GM18505 (cell line): ENCODE measurements around the gene MSL2.
A peak's percentile ranks its signal among the peaks of the same experiment; 100 is the strongest.
"Not testable (repeated sequence)": the region's sequence is repeated elsewhere in the genome, so short reads cannot be mapped to it uniquely, and the experiment has no call there.

ENCODE experiments used
- ATAC-seq: cut with Tn5 transposase; IDR thresholded peaks from one replicate; pipeline ENCODE4 v1.9.1; 2021; ENCODE audit not compliant: unreplicated experiment
- POLR2A ChIP-seq: IDR thresholded peaks from 4 replicates; pipeline ENCODE4 v1.6.1; 2011; ENCODE audit warnings: borderline replicate concordance; ENCODE audit not compliant: insufficient read depth, insufficient read length; ENCODE audit errors: extremely low read depth

The MSL2 gene

DNA sequence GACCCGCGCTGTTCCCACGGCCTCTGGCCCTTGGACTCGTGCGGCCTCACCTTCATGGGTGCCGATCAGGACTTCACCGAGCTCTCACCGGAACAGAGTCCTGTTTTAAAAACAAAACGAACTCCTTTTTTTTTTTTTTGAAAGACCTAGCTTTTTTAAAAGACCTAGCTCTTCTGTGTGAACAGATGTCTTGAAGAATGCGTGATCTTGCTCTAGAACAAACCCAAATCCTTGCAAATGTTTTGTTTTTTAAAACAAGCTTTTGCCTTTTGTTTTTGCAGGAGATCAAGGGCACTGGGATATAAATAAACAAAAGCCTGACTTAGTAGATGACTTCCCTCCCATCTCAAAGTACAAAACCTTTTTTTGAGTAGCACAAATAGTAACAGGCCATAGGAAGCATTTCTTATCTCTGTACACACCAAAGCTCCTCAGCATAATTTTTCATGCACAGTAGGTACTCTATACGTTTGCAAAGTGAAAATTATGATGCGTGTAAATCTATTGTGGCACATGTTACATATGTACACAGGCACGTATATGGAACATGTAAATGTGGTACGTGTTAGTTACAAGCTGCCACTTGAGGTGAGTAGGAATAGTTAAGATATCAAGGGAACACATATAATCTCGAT is 1.1 kb upstream of the MSL2 start:
- no peak for ATAC-seq
- TF ChIP-seq POLR2A: no peak

DNA sequence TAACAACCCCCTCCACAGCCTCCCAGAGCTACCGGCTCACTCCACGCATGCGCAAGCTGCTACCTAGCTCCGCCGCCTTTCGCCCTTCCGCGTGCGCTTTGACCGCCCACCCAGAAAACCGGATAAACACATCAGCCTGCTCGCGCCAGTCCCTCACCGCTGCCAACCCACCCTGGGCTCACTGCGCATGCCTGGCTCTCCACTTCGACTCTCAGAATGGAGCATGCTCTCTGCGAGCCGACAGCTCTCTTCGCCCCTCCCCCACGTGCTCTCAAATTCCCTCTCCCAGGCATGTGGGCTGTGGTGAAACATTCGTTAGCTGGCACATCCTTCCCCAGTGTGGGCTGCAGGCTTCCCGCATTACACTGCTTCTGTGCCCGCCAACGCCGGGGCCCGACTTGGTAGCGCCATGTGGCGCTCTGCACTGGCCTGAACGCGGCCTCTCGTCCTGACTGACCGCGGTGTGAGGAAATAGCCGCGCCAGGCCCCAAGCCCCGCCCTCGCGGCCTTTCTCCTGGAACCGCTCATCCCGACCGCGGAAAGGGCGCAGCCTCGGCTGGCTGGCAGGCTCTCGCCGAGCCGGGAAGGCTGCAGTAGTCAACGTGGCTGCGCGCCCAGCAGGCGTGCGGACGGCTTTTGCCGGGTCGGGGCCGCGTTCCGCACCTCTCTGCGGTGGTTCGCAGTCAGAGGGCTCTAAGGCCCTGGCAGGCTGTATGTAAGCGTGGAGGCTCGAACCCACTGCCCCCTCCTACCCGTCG is 445 bp upstream of the MSL2 start:
- peak; percentile 60 for ATAC-seq
- peak; percentile 70 for TF ChIP-seq POLR2A

DNA sequence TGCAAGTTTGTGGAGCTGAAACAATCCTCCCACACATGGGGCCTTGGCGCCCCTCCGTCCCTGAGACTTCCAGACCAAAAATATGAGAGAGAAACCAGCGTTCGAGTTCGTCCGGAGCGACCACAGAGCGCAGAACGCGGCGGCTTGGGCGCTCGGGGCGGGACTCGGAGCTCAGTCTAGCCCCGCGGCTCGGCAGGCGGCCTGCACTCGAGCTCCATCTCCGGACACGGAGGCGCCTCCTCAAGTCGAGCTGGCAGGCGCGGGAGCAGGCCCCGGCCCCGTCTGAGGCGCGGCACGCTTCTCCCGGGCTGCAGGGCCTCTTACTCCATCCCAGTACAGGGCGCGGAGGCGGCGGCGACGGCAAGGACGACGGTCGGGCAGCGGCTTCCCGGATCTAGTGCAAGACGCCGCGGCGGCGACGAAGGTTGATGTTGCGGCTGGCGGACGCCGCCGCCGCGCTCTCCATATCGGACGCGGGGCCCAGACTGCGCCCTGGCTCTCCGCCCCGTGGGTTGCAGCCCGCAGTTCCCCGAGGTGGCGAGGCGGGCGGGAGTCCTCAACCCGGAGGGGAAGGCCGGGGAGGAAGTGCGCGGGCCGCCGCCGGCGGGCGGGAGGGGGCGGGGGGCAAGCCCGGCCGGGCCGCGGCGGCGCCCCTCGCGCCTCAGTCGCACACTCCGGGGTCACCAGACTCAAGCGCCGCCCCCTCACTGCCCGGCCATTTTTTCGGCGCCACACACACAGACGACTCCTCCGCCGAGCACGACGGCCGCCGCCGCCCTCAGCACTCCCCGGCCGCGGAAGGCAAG is 674 bp downstream of the MSL2 start:
- ATAC-seq: peak; percentile 41
- no peak for TF ChIP-seq POLR2A

DNA sequence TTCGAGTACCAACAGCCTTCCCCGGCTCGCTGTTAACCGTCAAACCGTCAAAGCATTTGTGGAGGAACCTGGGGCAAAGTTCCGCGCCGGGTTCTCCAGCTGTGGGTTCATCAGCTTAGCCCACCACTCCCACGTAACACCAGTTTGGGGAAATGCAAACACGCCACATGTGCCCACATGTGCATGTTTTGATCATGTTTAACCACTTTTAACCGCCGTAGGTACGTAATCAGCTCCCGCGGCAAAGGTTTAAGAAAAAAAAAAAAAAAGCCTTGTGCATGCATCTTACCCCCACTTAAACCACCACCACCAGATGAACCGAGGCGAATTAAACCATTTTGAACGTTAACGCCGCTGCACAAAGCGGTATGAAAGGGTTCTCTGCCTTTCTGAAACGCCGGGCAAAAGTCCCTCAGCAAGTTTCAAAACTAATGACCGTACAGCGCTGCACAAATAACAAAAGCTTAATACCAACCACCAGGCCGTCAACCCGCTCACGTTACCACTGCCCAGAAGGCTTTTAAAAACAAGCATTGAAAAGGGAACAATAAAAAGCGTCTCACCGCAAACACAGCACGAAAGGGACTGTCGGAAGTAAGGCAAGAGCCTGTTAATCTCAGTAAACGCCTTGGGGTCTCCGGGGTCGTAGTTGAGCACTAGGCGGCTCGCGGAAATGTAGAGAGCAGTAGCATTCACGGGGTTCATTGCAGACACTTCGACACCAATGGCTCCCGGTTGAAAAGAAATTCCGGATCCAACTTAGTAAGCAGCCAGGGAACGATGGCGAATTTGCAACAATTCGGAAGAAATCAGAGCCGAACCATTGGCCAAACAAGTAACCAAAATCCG is 1.5 kb downstream of the MSL2 start:
- ATAC-seq: no peak
- TF ChIP-seq POLR2A: no peak

DNA sequence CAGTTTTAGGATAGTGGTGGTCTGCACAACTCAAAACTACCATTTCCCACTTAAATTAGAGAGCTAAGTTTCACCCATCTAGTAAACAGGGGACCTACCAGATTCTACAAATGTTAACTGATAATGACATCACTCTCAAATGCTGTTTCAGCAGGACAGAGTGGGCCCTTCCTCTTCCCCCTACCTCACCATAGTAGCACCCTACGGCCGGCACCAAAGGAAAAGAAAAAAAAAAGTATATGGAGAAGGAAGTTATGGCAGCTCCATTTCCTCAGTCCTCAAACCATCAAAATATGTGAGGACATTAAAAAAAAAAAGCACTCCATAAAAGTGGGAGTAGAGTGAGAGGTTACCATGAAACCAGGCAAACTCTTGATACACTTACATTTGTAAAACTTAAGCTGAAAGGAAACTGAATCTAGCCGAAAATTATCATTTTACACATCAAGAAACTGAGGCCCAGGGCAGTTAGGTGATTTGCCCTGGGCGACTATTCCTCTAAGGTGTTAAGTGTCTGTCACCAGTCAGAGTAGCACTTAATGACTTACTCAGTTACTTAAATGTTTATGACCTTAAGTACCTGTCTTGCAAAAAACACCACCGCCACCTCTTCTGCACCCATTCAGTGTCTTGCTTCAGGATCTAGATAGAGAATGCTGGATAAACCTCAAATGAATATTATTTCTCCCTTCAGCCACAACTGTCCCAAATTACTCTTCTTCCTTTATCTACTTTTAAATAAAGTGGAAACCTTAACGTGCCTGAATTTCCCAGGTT is 2.7 kb downstream of the MSL2 start:
- no peak for TF ChIP-seq POLR2A
- no peak for ATAC-seq

DNA sequence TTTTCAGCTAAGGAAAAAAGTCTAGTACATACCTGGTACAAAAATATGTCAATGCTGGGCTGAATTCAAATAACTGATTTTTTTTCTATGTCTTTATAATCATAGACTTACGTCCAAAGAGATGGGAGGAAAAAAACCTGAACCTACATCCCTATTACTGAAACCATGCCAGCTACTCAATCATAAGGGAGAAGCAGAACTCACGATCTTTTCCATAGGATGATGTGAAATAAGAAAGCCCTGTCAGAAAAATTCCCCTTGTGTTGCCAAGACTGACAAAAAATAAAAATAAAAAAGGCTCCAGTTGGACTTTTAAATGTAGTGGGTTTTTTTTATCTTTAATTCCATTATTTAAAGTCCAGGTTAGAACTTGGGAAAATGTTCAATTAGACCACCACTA is 3.3 kb downstream of the MSL2 start:
- no peak for ATAC-seq
- no peak for TF ChIP-seq POLR2A

DNA sequence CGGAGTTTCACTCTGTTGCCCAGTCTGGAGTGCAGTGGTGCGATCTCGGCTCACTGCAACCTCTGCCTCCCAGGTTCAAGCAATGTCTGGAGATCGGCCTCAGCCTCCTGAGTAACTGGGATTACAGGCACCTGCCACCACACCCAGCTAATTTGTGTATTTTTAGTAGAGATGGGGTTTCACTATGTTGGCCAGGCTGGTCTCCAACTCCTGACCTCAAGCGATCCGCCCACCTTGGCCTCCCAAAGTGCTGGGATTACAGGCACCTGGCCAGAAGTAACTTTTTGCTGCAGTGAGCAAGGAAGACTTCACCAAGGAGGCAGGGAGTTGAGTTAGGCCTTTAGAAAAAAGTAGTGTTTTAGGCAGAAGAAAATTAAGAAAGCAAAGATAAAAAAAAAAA is 3.9 kb downstream of the MSL2 start:
- ATAC-seq: not testable (repeated sequence)

DNA sequence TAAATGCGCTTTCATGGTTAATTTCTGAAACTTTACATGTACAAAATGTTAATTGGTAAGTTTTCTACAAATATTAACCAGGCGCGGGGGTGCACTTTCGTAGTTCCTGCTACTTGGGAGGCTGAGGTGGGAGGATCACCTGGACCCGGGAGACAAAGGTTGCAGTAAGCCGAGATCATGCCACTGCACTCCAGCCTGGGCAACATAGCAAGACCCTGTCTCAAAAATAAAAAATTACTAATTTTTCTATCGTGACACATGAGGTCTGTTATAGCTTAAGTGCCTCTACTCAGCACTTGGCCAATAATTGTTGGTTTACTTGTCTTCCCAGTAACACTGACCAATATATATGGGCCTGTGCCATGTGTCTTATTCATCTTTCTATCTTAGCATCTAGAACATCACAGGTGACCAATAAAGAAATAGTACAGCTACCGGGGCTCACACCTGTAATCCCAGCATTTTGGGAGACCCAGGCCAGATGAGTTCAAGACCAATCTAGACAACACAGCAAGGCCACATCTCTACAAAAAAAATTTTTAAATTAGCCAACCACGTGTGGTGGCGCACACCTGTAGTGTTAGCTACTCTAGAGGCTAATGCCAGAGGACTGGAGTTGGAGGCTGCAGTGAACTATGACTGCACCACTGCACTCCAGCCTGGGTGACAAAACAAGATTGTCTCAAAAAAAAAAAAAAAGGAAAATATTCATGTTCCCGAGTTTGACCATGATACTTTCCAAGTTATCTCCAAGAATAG is 6.1 kb downstream of the MSL2 start:
- no peak for TF ChIP-seq POLR2A

DNA sequence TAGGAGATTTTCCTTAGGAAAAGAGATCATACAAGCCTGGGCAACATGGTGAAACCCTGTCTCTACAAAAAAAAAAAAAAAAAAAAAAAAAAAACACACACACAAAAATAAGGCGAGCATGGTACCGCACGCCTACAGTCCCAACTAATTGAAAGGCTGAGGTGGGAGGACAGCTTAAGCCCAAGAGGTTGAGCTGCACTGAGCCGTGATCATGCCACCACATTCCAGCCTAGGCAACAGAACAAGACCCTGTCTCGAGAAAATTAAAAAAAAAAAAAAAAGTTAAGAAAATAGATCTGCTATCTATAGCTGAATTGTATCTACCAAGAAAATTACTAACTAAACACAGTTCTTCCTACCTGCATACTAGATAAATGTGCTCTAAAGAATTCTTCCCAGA is 7.1 kb downstream of the MSL2 start:
- no peak for ATAC-seq
- no peak for TF ChIP-seq POLR2A

More for the DNA sequence above, 6.1 kb downstream of the MSL2 start:
- ATAC-seq: no peak

DNA sequence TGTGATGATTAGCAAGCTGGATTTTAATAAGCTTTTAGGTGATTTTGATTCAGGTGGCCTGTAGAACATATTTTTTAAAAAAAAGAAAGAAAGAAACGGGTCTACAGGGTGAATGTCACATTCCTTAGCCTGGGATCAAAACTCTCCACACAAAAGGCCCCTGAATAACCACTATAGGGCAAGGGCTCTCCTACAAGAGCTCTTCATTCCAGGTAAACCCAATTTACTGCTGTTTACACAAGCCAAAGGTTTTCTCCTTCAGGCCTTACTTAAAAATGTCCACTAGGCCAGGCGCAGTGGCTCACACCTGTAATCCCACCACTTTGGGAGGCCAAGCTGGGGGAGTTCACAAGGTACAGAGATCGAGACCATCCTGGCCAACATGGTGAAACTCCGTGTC is 8.3 kb downstream of the MSL2 start:
- ATAC-seq: no peak
- no peak for TF ChIP-seq POLR2A

DNA sequence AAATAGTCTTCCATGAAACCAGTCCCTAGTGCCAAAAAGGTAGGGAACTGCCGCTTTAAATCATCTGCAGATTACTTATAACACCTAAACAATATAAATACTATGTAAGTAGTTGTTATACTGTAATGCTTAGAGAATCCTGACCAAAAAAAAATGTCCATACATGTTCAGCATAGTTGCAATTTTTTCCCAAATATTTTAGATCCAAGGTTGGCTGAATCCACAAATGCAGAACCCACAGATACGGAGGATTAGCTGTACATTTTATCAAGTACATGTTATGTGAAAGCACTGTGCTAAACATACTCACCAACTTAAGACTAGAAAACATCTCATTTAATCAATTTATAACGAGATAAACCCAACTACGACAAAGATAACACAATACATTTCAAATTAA is 9.3 kb downstream of the MSL2 start:
- no peak for ATAC-seq
- no peak for TF ChIP-seq POLR2A

DNA sequence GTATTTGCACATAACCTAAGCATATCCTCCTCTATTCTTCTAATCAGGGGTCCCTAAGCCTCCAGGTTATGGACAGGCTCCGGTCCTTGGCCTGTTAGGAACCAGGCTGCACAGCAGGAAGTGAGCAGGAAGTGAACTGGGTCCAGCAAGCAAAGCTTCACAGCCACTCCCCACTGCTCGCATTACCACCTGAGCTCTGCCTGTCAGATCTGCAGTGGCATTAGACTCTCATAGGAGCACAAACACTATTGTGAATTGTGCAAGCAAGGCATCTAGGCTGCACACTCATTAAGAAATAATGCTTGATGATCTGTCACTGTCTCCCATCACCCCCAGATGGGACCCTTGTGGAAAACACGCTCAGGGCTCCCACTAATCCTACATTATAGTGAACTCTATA is 9.8 kb downstream of the MSL2 start:
- no peak for TF ChIP-seq POLR2A
- no peak for ATAC-seq
